NCI-H2227 treated with DMSO at 0.1 percent for 48 hours (cell line): ENCODE data around the gene CELSR3.
A peak's percentile ranks its signal among the peaks of the same experiment; 100 is the strongest.

Experiments used
- DNase-seq: peaks from one replicate; lab custom pipeline; 2025; lab: John Stamatoyannopoulos, UW

CELSR3 gene

DNA sequence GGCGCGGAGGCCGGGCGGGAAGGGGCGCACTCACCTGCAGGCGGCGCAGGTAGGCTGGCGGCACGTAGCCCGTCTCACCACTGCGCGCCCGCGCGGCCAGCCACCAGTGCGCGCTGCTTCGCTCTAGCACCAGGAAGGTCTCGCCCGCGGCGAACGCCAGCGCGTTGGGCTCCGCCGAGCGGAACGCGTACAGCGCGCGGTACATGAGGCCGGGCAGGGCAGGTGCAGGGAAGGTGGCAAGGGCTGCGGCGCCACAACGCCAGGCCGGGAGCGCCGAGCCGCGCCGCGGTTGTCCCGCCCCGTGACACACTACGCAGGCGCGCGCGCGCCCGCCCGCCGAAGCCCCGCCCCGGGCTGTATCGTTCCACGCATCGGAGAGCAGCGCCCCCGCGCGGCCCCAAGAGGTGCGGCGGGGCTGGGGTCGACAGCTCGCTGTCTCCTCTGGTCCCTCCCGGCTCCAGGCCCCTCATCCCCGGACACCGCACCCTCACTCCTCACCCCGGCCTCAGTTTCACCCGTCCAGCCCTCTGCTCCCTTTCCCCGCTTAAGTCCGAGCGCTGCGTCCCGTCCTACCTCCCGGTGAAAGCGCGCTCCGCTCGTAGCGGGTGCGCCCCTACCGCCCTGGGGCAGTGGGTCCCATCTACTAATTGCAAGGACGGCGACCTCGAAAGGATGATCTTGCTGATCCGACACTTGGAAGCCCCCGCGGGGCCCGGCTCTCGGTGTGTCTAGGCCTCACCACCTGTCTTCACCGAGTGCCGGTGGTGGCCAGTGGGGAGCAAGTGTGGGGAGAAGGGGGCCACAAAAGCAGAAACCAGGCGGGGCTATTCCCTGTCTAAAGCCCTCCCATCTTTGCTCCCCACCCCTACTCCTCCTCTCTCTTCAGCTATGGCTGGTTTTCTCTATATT is 23.2 kb upstream of the CELSR3 start, which contains the start of gene NCKIPSD:
NCKIPSD (minus strand) TSS at position 313 of the 909 bp plus-strand sequence; CDS start at position 205, 108 bp downstream.
- peak; percentile 81 for DNase-seq

DNA sequence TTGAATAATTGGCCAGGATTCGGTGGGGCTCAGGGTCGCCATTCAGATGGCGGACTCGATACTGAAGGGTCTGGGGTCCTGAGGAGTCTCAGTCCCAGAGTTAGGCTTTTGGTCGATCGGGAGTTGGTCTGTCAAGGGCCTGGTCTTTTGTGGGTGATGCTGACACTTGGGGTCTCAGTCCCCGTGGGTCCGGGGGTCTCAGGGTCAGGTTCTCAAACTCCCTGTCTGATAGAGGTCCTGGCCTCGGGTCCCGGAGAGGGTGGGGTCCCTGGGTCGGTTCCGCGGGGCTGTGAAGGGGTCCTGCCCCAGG is 22.6 kb upstream of the CELSR3 start:
- DNase-seq = no peak

GRCh38 chr3:48684480-48685143 is 21.9 kb upstream of the CELSR3 start:
- no peak for DNase-seq

DNA sequence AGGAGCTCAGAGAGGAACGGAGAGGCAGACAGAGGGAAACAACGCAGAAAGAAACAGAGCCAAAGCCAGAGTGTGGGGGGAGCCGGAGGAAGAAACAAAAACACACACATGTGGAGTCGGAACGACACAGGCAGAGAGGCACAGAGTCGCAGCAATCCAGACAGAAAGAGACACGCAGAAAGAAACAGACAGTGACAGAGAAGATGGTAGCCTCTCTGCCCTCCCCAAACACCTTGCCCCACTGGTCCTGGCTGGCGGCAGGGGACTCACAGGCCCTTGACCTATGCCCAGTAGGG is 21.3 kb upstream of the CELSR3 start:
- no peak for DNase-seq

GRCh38 chr3:48682786-48683185 is 20.1 kb upstream of the CELSR3 start:
- no peak for DNase-seq

- no peak for DNase-seq
These were observed 19.4 kb upstream of the CELSR3 start for GRCh38 chr3:48681974-48682610.

DNA sequence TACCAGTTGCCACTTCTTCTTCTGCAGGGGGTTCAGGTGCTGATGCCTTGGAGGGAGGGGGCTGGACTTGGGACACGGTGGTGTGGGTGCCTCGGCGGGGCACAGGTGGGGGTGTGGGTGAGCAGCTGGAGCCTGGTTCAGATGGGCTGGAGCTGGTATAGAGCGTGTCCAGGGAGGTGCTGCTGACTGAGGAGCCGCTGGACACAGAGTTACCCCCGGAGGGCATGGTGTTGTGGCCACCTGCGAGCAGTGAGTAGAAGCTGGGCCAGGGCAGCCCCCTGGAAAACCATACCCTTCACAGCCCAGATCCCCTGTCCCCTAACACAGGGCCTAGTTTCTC is 18.8 kb upstream of the CELSR3 start:
- no peak for DNase-seq

- no peak for DNase-seq
These were observed 18.3 kb upstream of the CELSR3 start for GRCh38 chr3:48680811-48681540.

DNA sequence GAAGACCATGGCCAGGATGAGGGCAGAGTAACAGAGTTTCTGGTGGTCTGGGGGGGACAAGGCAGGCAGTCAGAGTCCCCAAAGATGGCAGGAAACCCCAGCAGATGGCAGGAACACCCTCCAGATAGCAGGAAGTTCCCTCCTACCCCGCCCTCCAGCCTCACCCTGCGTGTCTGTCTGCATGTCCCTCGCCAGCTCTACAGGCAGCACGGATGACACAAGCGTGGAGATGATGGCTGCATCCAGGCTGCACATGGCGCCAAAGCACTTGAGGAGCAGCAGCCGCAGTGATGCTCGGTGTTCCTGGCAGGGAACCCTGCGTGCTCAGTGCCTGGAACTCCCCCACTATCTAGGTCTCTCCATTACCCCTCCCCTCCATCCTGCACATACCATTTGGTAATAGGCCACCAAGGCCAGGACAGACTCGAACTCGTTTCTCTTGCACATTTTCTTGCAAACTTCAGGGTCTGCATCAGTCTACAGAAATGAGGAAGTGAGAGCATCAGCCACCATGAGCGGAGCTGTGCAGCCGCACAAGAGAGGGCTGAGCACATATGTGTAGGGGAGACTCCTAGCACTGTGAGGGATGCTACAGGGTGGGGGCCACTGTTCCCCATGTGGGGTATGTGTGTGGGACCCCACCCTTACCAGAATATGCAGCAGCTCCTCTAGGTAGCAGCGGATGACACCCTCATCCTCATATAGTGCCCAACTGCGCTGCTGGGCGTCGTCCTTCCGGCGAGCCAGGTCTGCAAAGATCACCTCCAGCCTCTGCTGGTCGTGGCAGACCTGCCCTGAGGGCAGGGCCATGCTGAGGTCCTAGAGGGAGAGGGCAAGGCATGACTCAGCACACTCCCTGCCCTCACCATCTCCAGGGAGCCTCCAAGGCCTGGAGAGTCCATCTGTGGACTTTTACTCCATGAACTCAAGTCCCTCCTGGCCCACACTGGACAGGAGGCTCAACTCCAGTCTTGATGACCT is 17.0 kb upstream of the CELSR3 start:
- DNase-seq = no peak

DNA sequence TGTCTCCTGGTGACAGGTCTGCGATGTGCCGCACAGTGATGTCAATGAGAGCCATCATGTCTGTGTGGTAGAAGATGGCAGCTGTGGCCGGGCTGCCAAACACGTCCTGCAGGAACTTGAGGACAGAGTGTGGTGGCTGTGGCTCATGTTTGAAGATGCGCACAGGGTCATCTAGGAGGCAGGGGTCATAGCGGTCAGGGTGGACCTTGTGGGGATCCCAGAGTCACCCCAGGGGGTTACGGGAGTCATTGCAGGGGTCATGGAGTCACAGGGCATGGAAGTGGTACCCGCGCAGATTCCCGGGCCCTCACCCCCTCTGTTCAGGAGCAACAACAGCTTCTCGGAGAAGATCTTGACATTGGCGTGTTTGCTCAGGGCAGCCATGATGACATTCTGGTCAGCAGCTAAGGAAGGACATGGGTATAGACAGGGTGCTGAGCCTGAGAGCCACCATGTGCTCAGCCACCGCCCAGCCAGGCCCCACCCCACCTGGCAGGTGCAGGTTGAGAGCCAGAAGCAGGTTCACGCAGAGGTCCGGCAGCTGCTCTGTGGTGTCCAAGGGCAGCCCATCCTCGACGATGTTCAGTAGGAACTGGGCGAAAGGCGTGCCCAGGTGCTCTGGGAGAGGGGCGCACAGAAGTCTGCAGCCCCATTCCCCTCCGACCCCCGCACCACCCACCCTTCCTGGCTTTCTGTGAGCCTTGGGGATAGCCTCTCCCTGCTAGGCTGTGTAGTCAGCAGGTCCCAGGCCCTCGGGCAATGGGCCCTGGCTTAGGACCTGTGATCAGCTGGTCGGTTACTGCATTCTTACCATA is 16.1 kb upstream of the CELSR3 start:
- DNase-seq = no peak

DNA sequence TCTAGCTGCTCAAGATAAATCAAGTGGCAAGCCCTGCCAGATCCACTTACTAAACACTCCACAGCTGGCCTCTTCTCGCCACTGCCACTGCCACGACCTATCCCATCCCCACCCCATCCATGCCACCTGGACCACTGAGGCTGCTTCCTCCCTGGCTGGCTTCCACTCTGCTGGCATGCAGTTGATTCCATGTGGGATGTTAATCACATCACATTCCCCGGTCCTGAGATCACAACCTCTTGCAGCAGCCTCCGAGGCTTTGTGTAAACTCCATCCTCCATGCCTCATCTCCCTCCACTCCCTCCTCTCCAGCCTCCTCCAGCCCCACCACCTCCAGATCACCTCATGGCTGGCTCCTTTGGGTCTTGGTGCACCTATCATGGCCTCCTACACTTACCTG is 15.4 kb upstream of the CELSR3 start:
- DNase-seq = no peak

- no peak for DNase-seq
These were observed 11.8 kb upstream of the CELSR3 start for GRCh38 chr3:48674505-48674904.

- no peak for DNase-seq
These were observed 9.8 kb upstream of the CELSR3 start for GRCh38 chr3:48672522-48672921.

GRCh38 chr3:48664929-48665328 is 2.2 kb upstream of the CELSR3 start:
- no peak for DNase-seq

DNA sequence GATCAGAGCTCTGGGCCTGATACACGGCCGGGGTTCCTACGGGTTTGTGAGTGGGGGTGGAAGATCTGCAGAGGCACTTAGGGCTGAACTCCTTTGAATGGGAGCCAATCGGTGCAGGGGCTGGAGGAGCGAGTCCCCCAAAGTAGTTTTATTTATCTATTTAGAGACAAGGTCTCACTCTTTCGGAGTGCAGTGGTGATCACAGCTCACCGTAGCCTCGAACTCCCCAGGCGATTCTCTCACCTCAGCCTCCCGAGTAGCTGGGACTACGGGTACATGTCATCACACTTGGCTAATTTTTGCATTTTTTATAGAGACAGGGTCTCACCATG is 1.6 kb upstream of the CELSR3 start:
- no peak for DNase-seq

GRCh38 chr3:48663489-48664312 is 1.0 kb upstream of the CELSR3 start:
- DNase-seq = peak; percentile 89

- DNase-seq = no peak
These were observed 437 bp downstream of the CELSR3 start for GRCh38 chr3:48662145-48662752.

DNA sequence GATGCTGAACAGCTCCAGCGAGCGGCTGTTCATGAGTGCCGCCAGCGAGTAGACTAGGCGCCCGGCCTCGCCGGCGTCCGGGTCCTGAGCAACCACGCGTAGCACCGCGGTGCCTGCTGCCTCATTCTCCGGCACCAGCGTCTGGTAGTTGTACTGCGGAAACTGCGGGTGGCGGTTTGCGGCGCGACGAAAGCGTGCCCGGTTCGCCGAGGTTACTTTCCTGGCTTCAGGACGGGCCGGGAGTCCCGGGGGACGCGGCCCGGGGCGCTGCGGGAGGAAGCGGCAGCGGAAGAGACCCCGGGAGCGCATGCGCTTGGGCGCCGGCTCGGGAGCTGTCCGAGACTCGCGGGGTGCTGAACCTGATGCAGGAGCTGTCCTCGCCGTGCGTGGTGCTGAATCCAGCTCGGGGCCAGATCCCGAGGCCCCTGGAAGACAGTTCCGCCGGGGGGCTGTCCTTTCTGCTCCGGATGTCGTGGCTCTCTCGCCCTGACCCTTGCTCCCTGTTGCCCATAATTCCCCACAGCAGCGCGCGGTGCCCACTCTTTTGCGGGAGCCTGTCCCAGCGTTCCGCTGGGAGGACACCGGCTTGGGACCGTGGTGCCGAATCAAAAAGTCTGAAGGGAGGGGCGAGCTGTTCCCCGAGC is 1.1 kb downstream of the CELSR3 start:
- DNase-seq = no peak
